Common myeloid progenitor, CD34-positive (primary cell): ENCODE measurements around the gene TIMD4.
"Not testable (repeated sequence)": the region's sequence is repeated elsewhere in the genome, so short reads cannot be mapped to it uniquely, and the experiment has no call there.

Experiments used
- CTCF ChIA-PET: fragments of 350-600 bp; sonication (Branson Sonifier 250); formaldehyde crosslinking; loops from one replicate; lab custom pipeline; 2021; ENCODE audit warnings: antibody characterized with exemption; lab: Charles Lee
- POLR2A ChIA-PET: fragments of 350-600 bp; sonication (Branson Sonifier 250); formaldehyde crosslinking; loops from one replicate; lab custom pipeline; 2021; ENCODE audit warnings: antibody characterized with exemption; lab: Charles Lee
- DNase-seq, 3 donors: peaks; one replicate each; pipeline versions ENCODE4 v3.0.0 to v3.0.0-alpha.2; 2013
- H3K27ac ChIP-seq, 2 experiments: 1 replicate in 1 of 2; 2 replicates in 1 of 2; pipeline ENCODE4 v1.7.0; 2013; ENCODE audit warnings: inconsistent platforms in 2 of 2, low read length in 2 of 2, mild to moderate bottlenecking in 2 of 2, low read depth in 1 of 2, moderate library complexity in 1 of 2; ENCODE audit not compliant: severe bottlenecking in 2 of 2, insufficient read depth in 1 of 2, poor library complexity in 1 of 2
- H3K27me3 ChIP-seq, 5 experiments: replicated peaks in 2 of 5; 1 replicate in 3 of 5; 2 replicates in 2 of 5; pipeline versions ENCODE4 v1.6.1 to v1.7.0; 2013; ENCODE audit warnings: low read length in 4 of 5, mild to moderate bottlenecking in 2 of 5, moderate library complexity in 2 of 5, inconsistent platforms in 1 of 5; ENCODE audit not compliant: insufficient read depth in 5 of 5, control insufficient read depth in 4 of 5
- H3K36me3 ChIP-seq, 4 experiments: 1 replicate in 2 of 4; 2 replicates in 2 of 4; pipeline versions ENCODE4 v1.6.1 to v1.7.0; 2013; ENCODE audit warnings: low read length in 3 of 4, control low read depth in 1 of 4, mild to moderate bottlenecking in 1 of 4; ENCODE audit not compliant: control insufficient read depth in 4 of 4, insufficient read depth in 4 of 4
- H3K4me1 ChIP-seq, 4 experiments: 1 replicate in 3 of 4; 2 replicates in 1 of 4; pipeline versions ENCODE4 v1.6.1 to v1.7.1; 2013; ENCODE audit warnings: low read length in 3 of 4, mild to moderate bottlenecking in 3 of 4, control low read depth in 1 of 4, inconsistent platforms in 1 of 4, moderate library complexity in 1 of 4; ENCODE audit not compliant: control insufficient read depth in 4 of 4, insufficient read depth in 4 of 4; ENCODE audit errors: control extremely low read depth in 1 of 4
- H3K4me3 ChIP-seq, 7 experiments: 1 replicate in 4 of 7; 2 replicates in 3 of 7; pipeline versions ENCODE4 v1.5.1 to v1.7.0; 2013; ENCODE audit warnings: mild to moderate bottlenecking in 7 of 7, low read length in 6 of 7, moderate library complexity in 6 of 7, inconsistent platforms in 2 of 7, low read depth in 2 of 7, control low read depth in 1 of 7; ENCODE audit not compliant: insufficient read depth in 4 of 7, control insufficient read depth in 1 of 7; ENCODE audit errors: extremely low read depth in 1 of 7
- H3K9me3 ChIP-seq, 5 experiments: 1 replicate in 4 of 5; 2 replicates in 1 of 5; pipeline versions ENCODE4 v1.6.1 to v1.7.1; 2013; ENCODE audit warnings: low read length in 4 of 5, mild to moderate bottlenecking in 2 of 5, inconsistent platforms in 1 of 5, low read depth in 1 of 5, moderate library complexity in 1 of 5; ENCODE audit not compliant: control insufficient read depth in 4 of 5, insufficient read depth in 2 of 5; ENCODE audit errors: control extremely low read depth in 1 of 5
- WGBS: methylation state at CpG from one replicate; pipeline ENCODE4 v1.1.5; 2013; ENCODE audit not compliant: insufficient coverage; 5-methylcytosine and 5-hydroxymethylcytosine counted together

Gene TIMD4

DNA sequence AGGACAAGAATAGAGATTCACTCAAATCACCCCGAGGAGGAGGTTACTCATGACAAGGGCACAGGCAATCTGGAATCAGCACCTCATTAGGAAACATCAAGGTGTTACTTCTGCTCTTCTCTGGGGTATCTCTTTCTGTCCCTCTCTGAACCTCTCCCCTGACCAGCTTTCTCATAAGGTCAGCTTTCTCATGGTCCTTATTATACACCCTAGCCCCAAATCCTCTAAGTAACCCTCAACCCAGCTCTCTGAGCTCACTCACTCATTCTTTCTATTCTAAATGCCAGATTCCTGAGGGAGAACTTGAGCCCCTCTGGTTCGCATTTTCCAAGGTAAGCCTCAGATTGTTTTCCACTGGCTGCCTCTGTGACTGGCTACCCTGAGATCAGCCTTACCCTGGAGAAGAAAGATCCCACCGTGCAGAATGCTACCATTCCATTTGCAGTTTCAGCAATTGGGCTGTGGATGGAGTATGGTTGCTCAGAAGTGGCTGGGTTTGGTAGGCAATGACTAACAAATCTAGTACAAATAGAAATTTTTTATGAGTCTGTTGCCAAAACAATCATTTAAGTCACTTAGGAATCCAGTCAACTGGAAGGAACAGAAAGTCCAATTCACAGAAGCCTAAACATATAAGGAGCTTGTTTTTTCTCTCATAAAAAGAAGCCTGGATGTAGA lies 9.0 kb upstream of the TIMD4 start:
- no peak for DNase-seq
- no peak overlapping the region for H3K27ac ChIP-seq
- CTCF ChIA-PET: no interaction called here
- no peaks in the 10 kb centered on the region for H3K36me3 ChIP-seq
- 83% methylated on average over 3 of the region's 3 CpGs for WGBS
- H3K4me3 ChIP-seq: no peak overlapping the region
- no peaks in the 10 kb centered on the region for H3K4me1 ChIP-seq
- POLR2A ChIA-PET: no interaction called here
- H3K27me3 ChIP-seq: no peaks in the 10 kb centered on the region
- H3K9me3 ChIP-seq: no peaks in the 10 kb centered on the region

DNA sequence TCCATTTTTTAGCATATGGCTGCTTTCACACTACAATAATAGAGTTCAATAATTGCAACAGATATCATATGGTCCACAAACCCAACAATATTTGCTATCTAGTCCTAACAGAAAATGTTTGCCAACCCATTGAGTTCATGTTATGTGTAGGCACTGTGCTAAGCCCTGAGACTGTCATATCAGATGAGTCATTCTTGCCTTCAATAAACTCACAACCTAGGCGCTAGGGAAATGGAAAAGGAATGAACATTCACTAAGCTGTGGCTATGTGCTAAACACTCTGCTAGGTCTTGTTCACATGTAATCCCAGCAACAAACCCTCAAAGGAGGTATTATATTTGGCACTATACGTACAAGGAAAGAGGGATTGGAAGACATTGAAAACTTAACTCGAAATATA lies 8.4 kb upstream of the TIMD4 start:
- ChIA-PET CTCF (no interaction called here), POLR2A (no interaction called here)
- Histone ChIP-seq H3K4me1 (no peaks in the 10 kb centered on the region), H3K4me3 (no peak overlapping the region), H3K27ac (no peak overlapping the region), H3K36me3 (no peaks in the 10 kb centered on the region), H3K9me3 (no peaks in the 10 kb centered on the region), H3K27me3 (no peaks in the 10 kb centered on the region)
- DNase-seq: no peak
- WGBS: 100% methylated on average over 2 of the region's 3 CpGs

DNA sequence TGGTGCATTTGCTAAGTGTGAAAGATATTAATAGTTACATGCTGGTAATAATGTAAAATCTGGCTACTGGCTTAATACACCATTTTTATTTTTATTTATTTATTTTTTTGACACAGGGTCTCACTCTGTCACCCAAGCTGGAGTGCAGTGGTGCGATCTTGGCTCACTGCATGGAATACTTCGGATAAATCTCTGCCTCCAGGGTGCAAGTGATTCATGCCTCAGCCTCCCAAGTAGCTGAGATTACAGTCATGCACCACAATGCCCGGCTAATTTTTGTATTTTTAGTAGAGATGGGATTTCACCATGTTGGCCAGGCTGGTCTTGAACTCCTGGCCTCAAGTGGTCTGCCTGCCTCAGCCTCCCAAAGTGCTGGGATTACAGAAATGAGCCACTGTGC lies 4.4 kb upstream of the TIMD4 start:
- 100% methylated on average over 3 of the region's 3 CpGs for WGBS
- not testable (repeated sequence) for H3K4me3 ChIP-seq

DNA sequence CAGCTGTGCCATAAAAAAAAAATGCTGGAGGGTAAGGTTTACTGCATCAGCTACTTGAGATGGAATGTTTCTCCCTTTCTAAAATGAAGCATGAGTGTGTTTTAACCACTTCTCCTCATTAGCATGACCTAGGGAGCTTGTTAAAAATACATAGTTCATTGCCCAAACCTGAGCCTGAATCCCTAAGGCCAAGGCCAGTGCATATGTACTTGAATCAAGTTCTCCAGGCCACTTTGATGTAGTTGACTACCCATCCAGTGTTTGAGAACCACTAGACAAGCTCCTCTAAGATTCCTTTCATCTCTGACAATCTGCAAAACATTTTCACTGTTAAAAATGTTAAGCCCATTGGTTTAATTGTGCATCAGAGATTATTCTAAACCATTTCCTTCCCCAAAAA lies 6.7 kb downstream of the TIMD4 start:
- Histone ChIP-seq H3K4me3 (no peak overlapping the region), H3K9me3 (no peaks in the 10 kb centered on the region), H3K27me3 (no peaks in the 10 kb centered on the region), H3K36me3 (no peaks in the 10 kb centered on the region), H3K27ac (no peak overlapping the region), H3K4me1 (no peaks in the 10 kb centered on the region)
- no peak for DNase-seq
- POLR2A ChIA-PET: no interaction called here
- CTCF ChIA-PET: no interaction called here

More for the DNA sequence above, 4.4 kb upstream of the TIMD4 start:
- CTCF ChIA-PET, POLR2A ChIA-PET, H3K36me3 ChIP-seq, H3K27ac ChIP-seq, H3K4me1 ChIP-seq, H3K27me3 ChIP-seq, DNase-seq, H3K9me3 ChIP-seq: not testable (repeated sequence)

DNA sequence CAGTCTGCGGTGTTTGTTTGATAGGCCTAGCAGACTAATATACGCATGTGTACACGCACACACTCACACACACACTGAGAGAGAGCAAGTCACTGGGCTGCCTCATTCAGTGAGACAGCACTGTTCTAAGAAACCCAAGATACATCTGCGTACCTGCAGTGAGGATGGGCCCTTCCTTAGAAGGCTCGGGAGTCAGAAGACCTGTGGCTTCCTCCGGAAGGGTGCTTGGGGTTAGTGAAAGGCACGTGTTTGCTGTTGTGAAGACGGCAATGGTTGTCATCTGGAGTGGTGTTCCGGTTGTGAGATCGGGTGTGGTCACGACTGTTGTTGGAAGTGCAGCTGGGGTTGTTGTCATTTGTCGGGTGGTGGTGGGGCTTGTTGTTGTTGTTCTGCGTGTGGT lies 11.7 kb downstream of the TIMD4 start:
- CTCF ChIA-PET: interaction anchor here (0.7 kb wide), 1 partner anchor 58 kb away, joined by 4 read pairs; no protein-coding TSS in a partner anchor
- H3K27me3 ChIP-seq: peaks cover 0 to 3% (median 0%) of the 10 kb centered on the region in 5 experiments
- no peak overlapping the region for H3K4me3 ChIP-seq
- no peaks in the 10 kb centered on the region for H3K4me1 ChIP-seq
- no peak overlapping the region for H3K27ac ChIP-seq
- DNase-seq: no peak
- no peaks in the 10 kb centered on the region for H3K36me3 ChIP-seq
- H3K9me3 ChIP-seq: no peaks in the 10 kb centered on the region
- 98% methylated on average over 13 of the region's 13 CpGs for WGBS
- POLR2A ChIA-PET: no interaction called here

DNA sequence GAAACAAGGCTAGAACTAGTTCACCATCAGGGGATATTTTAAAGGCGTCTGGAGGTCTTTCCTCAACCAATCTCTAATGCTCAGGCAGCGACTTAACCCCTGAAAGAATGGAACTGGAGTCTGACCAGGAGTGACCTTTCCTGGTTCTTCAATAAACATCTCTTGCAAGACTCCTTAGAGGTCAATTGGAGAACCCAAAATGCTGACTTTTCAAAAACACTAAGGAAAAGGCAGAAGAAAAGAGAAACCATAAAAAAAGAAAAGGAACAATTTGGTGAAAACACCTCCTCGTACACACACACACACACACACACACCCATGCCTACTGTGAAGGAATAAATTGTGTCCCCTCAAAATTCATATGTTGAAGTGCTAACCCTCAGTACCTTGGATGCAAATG lies 12.3 kb downstream of the TIMD4 start:
- DNase-seq: no peak
- Histone ChIP-seq H3K27ac (no peak overlapping the region), H3K4me3 (no peak overlapping the region), H3K9me3 (no peaks in the 10 kb centered on the region), H3K27me3 (peaks cover 0 to 3% (median 0%) of the 10 kb centered on the region in 5 experiments), H3K36me3 (no peaks in the 10 kb centered on the region), H3K4me1 (no peaks in the 10 kb centered on the region)
- ChIA-PET POLR2A (no interaction called here), CTCF (no interaction called here)
- 90% methylated on average over 2 of the region's 3 CpGs for WGBS

DNA sequence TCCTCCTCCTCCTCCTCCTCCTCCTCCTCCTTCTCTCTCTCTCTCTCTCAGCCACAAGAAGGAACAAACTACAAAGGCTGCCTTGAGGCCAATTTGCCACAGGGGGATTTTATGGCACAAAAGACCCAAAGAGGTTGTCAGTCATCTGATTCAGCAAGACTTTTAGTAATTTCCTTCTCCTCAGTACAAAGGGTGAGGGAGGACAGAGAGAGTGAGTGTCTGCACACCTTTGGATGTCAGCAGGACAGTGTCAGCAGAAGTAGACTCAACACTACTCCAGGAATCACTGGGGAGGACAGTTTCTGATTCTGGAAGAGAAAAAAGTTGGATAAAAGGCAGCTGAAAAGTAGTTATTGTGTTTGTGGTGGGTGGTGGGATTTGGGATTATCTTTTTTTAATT lies 13.6 kb downstream of the TIMD4 start:
- Histone ChIP-seq H3K36me3 (no peaks in the 10 kb centered on the region), H3K27me3 (peaks cover 0 to 3% (median 0%) of the 10 kb centered on the region in 5 experiments), H3K4me3 (no peak overlapping the region), H3K27ac (no peak overlapping the region), H3K4me1 (no peaks in the 10 kb centered on the region), H3K9me3 (no peaks in the 10 kb centered on the region)
- POLR2A ChIA-PET: no interaction called here
- CTCF ChIA-PET: no interaction called here
- DNase-seq: no peak
